RWPE2 (cell line): ENCODE measurements around the gene MAPK14.

ENCODE experiments used
- ATAC-seq: fragments of 200-7000 bp; cut with Tn5 transposase; 3 replicates; pipeline ENCODE4 v1.9.1; 2021; ENCODE audit warnings: low read depth
- DNase-seq: peaks from one replicate; pipeline ENCODE4 v3.0.0-alpha.2; 2020; ENCODE audit warnings: low spot score
- H3K27ac ChIP-seq: fragments of 450-650 bp; 2 replicates; pipeline ENCODE4 v1.5.1; 2017; ENCODE audit warnings: mild to moderate bottlenecking; ENCODE audit not compliant: poor library complexity, severe bottlenecking
- H3K27me3 ChIP-seq: fragments of 250-450 bp; sonication (Bioruptor Pico); 2 replicates; pipeline ENCODE4 v1.5.1; 2021; ENCODE audit warnings: mild to moderate bottlenecking, moderate library complexity; ENCODE audit not compliant: insufficient read depth, poor library complexity, severe bottlenecking
- H3K36me3 ChIP-seq: fragments of 250-450 bp; sonication (Bioruptor Pico); 2 replicates; pipeline ENCODE4 v1.5.1; 2020; ENCODE audit warnings: low read depth, mild to moderate bottlenecking, moderate library complexity
- H3K4me1 ChIP-seq: fragments of 250-450 bp; sonication (Bioruptor Pico); 2 replicates; pipeline ENCODE4 v1.5.1; 2021; ENCODE audit warnings: mild to moderate bottlenecking, moderate library complexity; ENCODE audit not compliant: insufficient read depth, poor library complexity, severe bottlenecking
- H3K4me3 ChIP-seq: fragments of 250-450 bp; sonication (Bioruptor Pico); 2 replicates; pipeline ENCODE4 v1.5.1; 2021; ENCODE audit warnings: mild to moderate bottlenecking, moderate library complexity; ENCODE audit not compliant: severe bottlenecking
- H3K9me3 ChIP-seq: fragments of 250-450 bp; sonication (Bioruptor Pico); 2 replicates; pipeline ENCODE4 v1.5.1; 2021; ENCODE audit warnings: mild to moderate bottlenecking, moderate library complexity; ENCODE audit not compliant: severe bottlenecking
- CTCF ChIP-seq: fragments of 450-650 bp; IDR thresholded peaks from one replicate; pipeline ENCODE4 v1.5.1; 2017; ENCODE audit warnings: mild to moderate bottlenecking, moderate library complexity; ENCODE audit not compliant: poor library complexity, severe bottlenecking

The MAPK14 gene

GRCh38 chr6:36053878-36054277 lies 26.3 kb downstream of the MAPK14 start:
- no peaks in the 10 kb centered on the region for H3K9me3 ChIP-seq
- no peak overlapping the region for H3K27ac ChIP-seq
- H3K36me3 ChIP-seq: peaks cover 39% of the 10 kb centered on the region
- H3K4me3 ChIP-seq: no peak overlapping the region
- no peaks in the 10 kb centered on the region for H3K27me3 ChIP-seq
- no peak for TF ChIP-seq CTCF
- DNase-seq (no peak), ATAC-seq (no peak)
- H3K4me1 ChIP-seq: peaks cover 10% of the 10 kb centered on the region

DNA sequence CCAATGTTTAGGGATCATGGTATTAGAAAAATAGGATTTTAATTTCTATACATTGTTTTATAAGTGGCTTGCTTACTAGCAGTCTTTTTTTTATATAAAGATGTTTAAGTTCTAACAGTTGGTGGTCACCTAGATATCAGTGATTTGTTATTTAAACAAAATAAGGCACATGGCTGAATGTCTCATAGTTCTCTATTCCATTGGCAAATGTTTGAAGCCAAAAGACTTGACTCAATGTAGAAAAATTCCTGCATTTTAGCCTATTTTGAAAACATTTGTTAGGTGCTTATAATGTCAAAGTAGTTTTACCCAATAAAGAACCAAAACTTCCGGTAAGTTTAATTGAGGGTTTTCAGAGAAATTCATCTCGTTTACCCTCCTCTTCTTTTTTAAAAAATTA lies 26.8 kb downstream of the MAPK14 start:
- Histone ChIP-seq H3K27me3 (no peaks in the 10 kb centered on the region), H3K36me3 (peaks cover 44% of the 10 kb centered on the region), H3K27ac (no peak overlapping the region), H3K4me3 (no peak overlapping the region), H3K9me3 (no peaks in the 10 kb centered on the region), H3K4me1 (peaks cover 10% of the 10 kb centered on the region)
- DNase-seq: no peak
- TF ChIP-seq CTCF: no peak
- ATAC-seq: no peak

DNA sequence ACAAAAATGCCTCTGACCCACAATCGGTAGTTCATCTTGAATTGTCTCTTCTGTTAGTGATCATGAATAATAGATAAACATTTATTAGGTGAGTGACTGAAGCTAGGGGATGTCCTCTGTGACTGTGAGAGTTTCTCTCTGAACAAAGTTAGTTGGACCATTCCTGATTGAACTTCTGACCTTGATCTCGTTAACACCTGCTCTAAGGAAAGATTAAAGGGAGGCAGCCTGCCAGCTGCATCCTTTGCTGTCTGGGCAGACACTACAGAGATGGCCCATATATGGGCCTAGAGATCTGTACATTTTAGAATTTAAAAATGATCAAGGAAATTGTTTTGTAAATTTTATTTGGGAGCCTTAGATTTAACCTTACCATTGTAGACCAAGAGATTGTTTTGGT lies 27.3 kb downstream of the MAPK14 start:
- no peak overlapping the region for H3K27ac ChIP-seq
- H3K4me3 ChIP-seq: no peak overlapping the region
- H3K4me1 ChIP-seq: peaks cover 5% of the 10 kb centered on the region
- no peaks in the 10 kb centered on the region for H3K27me3 ChIP-seq
- H3K9me3 ChIP-seq: no peaks in the 10 kb centered on the region
- peaks cover 45% of the 10 kb centered on the region for H3K36me3 ChIP-seq
- no peak for ATAC-seq
- no peak for TF ChIP-seq CTCF
- no peak for DNase-seq

DNA sequence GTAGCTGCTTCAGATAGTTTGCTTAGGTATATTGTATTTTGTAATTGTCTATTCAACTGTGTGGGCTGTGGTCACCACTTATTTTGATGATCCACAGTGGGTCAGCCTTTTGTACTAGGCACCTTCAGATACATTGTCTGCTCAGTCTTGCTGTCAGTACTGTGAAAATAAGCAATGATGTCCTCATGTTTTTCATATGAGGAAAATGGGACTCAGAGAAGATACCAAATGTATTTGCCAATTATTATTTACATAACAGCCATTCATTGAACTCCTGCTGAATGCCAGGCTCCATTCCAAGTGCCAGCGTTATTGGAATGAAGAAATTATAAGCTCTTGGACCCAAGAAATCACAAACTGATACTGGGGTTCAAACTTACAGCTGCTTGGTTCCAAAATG lies 28.6 kb downstream of the MAPK14 start:
- Histone ChIP-seq H3K27ac (no peak overlapping the region), H3K4me3 (no peak overlapping the region), H3K4me1 (no peaks in the 10 kb centered on the region), H3K9me3 (no peaks in the 10 kb centered on the region), H3K36me3 (peaks cover 52% of the 10 kb centered on the region), H3K27me3 (no peaks in the 10 kb centered on the region)
- DNase-seq (no peak), ATAC-seq (no peak)
- no peak for TF ChIP-seq CTCF

DNA sequence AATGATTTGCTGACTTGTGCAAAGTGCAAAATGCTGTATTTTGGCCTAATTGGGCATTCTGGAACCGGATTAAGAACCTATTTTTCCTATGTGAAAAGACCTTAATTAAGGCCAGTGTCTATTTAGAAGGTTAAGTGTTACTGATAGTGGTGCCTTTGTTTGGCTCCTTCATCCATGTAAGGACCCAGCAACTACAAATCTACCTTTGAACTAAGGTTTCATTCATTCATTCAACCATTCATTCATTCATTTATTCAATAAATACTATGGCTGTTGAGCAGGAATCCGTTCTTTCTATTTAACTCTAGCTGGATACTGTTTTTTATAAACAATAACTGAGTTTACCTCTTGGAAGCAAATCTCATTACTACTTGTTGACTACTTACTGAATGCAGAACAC lies 33.6 kb downstream of the MAPK14 start:
- H3K4me1 ChIP-seq: no peaks in the 10 kb centered on the region
- H3K36me3 ChIP-seq: peaks cover 38% of the 10 kb centered on the region
- no peak for DNase-seq
- ATAC-seq: no peak
- no peak overlapping the region for H3K27ac ChIP-seq
- H3K4me3 ChIP-seq: no peak overlapping the region
- H3K27me3 ChIP-seq: no peaks in the 10 kb centered on the region
- H3K9me3 ChIP-seq: no peaks in the 10 kb centered on the region
- TF ChIP-seq CTCF: no peak
